Measurements from ENCODE around the gene PCSK5. TPM values are rescaled to one million over a fixed set of nuclear protein-coding genes. Genes with fewer than 3 reads are reported as not detected.
"Not testable (repeated sequence)": the region's sequence is repeated elsewhere in the genome, so short reads cannot be mapped to it uniquely, and the experiment has no call there.

The PCSK5 gene
- total RNA-seq, 1 donor from 2014 or later, result 30.7 TPM

DNA sequence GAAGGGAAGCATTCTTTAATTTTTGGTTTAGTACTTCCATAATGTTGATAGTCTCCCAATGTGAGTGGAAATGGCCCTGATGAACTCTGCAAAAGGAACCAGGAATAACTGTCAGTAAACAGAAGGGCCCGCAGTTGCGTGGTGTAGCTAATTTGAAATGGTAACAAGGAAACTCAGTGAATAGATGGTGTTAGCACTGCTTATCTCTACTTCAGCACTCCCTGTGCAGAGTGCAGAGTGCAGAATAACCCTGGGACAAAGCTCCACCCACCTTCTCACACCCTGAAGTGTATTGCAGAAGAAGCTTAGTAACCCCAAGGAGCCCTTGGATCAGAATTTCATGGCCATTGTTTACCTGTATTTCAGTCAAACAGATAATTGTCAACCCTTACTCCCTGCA is 158.9 kb downstream of the PCSK5 start:
- Mint-ChIP-seq H3K4me3 (no peak overlapping the region), H3K27ac (no peak overlapping the region), H3K9me3 (peaks cover 6% of the 10 kb centered on the region), H3K27me3 (no peaks in the 10 kb centered on the region), H3K36me3 (peaks cover 23% of the 10 kb centered on the region), H3K4me1 (ENCODE audit: unreplicated experiment) (no peaks in the 10 kb centered on the region)
- TF ChIP-seq CTCF (conservative IDR thresholded peaks at IDR 0.05), result no peak
- DNase-seq (ENCODE audit: extremely low spot score, unreplicated experiment), result no peak

DNA sequence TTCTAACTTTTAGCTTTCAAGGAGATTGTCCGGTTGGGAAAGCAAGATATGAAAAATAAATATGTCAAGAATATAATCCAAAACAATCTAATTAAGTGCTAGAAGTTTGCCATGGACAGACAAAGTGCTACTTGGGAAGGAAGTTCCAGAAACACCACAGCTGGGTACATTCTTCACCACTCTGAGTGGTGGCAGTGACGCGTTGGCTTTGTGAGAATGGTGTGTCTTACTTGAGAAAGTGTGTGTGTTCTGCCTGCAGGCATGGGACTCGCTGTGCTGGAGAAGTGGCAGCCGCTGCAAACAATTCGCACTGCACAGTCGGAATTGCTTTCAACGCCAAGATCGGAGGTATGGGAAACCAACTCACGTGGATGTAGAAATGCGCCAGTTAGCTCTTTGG is 177.2 kb downstream of the PCSK5 start:
- Mint-ChIP-seq H3K27me3 (no peaks in the 10 kb centered on the region), H3K36me3 (peaks cover 30% of the 10 kb centered on the region), H3K4me1 (ENCODE audit: unreplicated experiment) (peaks cover 7% of the 10 kb centered on the region), H3K9me3 (peaks cover 8% of the 10 kb centered on the region), H3K4me3 (no peak overlapping the region), H3K27ac (no peak overlapping the region)
- no peak for DNase-seq (ENCODE audit: extremely low spot score, unreplicated experiment)
- TF ChIP-seq CTCF (conservative IDR thresholded peaks at IDR 0.05), result no peak

GRCh38 chr9:76077537-76077936 is 187.1 kb downstream of the PCSK5 start:
- H3K4me1 Mint-ChIP-seq (ENCODE audit: unreplicated experiment), result no peaks in the 10 kb centered on the region
- H3K27me3 Mint-ChIP-seq, result no peaks in the 10 kb centered on the region
- no peak overlapping the region for H3K4me3 Mint-ChIP-seq
- no peak overlapping the region for H3K27ac Mint-ChIP-seq
- no peak for DNase-seq (ENCODE audit: extremely low spot score, unreplicated experiment)
- no peak for TF ChIP-seq CTCF (conservative IDR thresholded peaks at IDR 0.05)
- H3K9me3 Mint-ChIP-seq, result no peaks in the 10 kb centered on the region
- peaks cover 48% of the 10 kb centered on the region for H3K36me3 Mint-ChIP-seq

- peaks cover 37% of the 10 kb centered on the region for H3K36me3 Mint-ChIP-seq
- H3K4me3 Mint-ChIP-seq; H3K27ac Mint-ChIP-seq; DNase-seq (ENCODE audit: extremely low spot score, unreplicated experiment); H3K9me3 Mint-ChIP-seq; H3K4me1 Mint-ChIP-seq (ENCODE audit: unreplicated experiment); H3K27me3 Mint-ChIP-seq: not testable (repeated sequence)
Measured at GRCh38 chr9:76081281-76081680, 190.8 kb downstream of the PCSK5 start.

DNA sequence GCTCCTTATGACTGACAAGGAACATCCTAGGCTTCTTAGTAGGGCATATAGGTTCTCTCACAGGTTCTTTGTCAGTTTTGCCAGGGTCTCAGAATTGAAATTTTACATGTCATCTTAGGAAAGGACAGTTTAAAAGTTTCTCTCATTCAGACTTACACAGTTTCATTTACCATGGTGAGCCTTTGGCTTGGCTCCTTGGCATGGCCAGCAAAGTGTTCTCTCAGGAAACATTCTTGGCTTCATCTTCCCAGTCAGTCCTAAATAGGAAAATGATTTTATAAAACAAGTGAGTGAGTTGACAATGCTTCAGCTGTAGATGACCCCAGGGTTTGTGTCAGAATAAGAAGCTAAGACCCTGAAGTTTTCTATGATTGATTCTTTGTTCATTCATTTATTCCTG is 191.6 kb downstream of the PCSK5 start:
- no peak overlapping the region for H3K4me3 Mint-ChIP-seq
- peaks cover 5% of the 10 kb centered on the region for H3K4me1 Mint-ChIP-seq (ENCODE audit: unreplicated experiment)
- no peak for DNase-seq (ENCODE audit: extremely low spot score, unreplicated experiment)
- no peak for TF ChIP-seq CTCF (conservative IDR thresholded peaks at IDR 0.05)
- peaks cover 35% of the 10 kb centered on the region for H3K36me3 Mint-ChIP-seq
- no peaks in the 10 kb centered on the region for H3K9me3 Mint-ChIP-seq
- no peak overlapping the region for H3K27ac Mint-ChIP-seq
- H3K27me3 Mint-ChIP-seq, result no peaks in the 10 kb centered on the region

- no peak for TF ChIP-seq CTCF (conservative IDR thresholded peaks at IDR 0.05)
- H3K9me3 Mint-ChIP-seq, result peaks cover 2% of the 10 kb centered on the region
- peaks cover 9% of the 10 kb centered on the region for H3K4me1 Mint-ChIP-seq (ENCODE audit: unreplicated experiment)
- H3K27me3 Mint-ChIP-seq, result no peaks in the 10 kb centered on the region
- no peak overlapping the region for H3K4me3 Mint-ChIP-seq
- peaks cover 11% of the 10 kb centered on the region for H3K36me3 Mint-ChIP-seq
- DNase-seq (ENCODE audit: extremely low spot score, unreplicated experiment), result no peak
- H3K27ac Mint-ChIP-seq, result no peak overlapping the region
Measured at GRCh38 chr9:76085596-76085995, 195.1 kb downstream of the PCSK5 start.
